ENCODE results near the gene DNAH3. TPM values are rescaled to one million over a fixed set of nuclear protein-coding genes. Genes with fewer than 3 reads are reported as not detected.
"Not testable (repeated sequence)": the region's sequence is repeated elsewhere in the genome, so short reads cannot be mapped to it uniquely, and the experiment has no call there.

The DNAH3 gene
- total RNA-seq, 1 experiment from 2014 or later = not detected

GRCh38 chr16:21169249-21169981, 18.8 kb upstream of the DNAH3 start:
- peak; percentile 54 for DNase-seq (ENCODE audit: low read depth)

DNA sequence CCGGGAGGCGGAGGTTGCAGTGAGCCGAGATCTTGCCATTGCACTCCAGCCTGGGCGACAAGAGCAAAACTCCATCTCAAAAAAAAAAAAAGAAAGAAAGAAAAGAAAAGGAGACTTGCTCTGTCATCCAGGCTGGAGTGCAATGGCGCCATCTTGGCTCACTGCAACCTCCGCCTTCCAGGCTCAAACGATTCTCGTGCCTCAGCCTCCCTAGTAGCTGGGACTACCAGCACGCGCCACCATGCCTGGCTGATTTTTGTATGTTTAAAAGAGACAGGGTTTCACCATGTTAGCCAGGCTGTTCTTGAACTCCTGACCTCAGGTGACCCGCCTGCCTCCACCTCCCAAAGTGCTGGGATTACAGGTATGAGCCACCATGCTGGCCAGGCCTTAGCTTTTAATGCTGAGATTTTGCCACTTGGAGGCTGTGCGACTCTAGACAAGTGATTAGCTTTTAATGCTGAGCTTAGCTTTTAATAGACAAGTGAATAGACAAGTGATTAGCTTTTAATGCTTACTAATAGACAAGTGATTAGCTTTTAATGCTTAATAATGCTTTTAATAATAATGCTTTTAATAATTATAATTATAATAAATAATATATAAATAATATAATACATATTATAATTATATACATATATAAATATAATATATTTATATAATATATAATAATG, 17.4 kb upstream of the DNAH3 start:
- DNase-seq (ENCODE audit: low read depth) = no peak

GRCh38 chr16:21167360-21167759, 16.7 kb upstream of the DNAH3 start:
- DNase-seq (ENCODE audit: low read depth) = peak; percentile 96

DNA sequence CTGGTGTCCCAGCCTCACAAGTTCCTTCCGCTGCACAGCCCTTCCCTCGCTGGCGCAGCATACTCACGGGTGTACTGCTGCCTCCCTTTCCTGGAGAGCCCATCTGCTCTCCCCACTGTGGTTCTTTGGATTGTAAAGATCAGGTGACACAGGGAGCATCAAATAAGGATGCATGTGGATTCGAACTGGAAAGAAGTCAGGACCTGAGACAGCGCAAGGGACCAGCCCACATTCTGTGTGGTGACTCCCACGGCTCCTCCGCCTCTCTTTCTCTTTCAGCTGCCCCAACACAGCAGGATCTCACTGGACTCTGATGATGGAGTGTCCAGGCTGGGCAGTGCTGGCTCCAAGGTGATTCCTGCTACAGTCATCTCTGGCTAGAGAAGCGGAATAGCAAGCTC, 15.9 kb upstream of the DNAH3 start:
- DNase-seq (ENCODE audit: low read depth) = peak; percentile 37

GRCh38 chr16:21164521-21165168, 14.0 kb upstream of the DNAH3 start:
- DNase-seq (ENCODE audit: low read depth) = no peak

DNA sequence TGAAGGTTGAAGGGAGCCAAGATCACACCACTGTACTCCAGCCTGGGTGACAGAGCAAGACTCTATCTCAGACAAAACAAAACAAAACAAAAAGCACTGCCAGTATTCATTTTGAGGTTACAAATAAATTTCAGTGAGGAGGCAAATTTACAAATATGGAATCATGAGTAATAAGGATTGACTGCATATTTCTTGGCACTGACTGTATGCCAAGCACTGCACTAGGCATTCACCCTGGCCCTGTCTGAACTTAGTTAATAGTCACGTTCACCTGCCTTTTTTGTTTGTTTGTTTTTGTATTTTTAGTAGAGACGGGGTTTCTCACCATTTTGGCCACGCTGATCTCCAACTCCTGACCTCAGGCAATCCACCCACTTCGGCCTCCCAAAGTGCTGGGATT, 12.9 kb upstream of the DNAH3 start:
- no peak for DNase-seq (ENCODE audit: low read depth)

DNA sequence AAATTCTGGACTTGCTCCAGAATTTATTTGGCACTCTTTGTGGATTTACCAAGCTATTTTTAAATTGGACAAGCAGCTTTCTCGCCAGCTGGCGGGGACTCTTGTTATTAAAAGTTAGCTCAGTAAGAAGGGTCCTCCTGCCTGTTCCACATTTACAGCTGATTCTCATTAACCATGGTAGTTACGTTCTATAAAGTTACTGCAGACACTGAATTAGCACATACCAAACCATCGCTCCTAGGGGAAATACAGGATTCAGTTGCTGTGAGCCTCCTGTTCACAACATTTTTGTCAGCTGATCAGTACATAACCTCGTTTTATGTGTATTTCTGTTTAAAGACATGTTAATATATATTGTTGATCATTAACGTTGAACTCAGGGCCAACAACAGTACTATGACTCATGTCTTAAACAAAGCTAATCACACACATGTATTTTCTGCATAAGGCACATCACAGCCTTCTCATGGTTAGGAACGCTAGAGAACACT, 12.1 kb upstream of the DNAH3 start:
- no peak for DNase-seq (ENCODE audit: low read depth)

DNA sequence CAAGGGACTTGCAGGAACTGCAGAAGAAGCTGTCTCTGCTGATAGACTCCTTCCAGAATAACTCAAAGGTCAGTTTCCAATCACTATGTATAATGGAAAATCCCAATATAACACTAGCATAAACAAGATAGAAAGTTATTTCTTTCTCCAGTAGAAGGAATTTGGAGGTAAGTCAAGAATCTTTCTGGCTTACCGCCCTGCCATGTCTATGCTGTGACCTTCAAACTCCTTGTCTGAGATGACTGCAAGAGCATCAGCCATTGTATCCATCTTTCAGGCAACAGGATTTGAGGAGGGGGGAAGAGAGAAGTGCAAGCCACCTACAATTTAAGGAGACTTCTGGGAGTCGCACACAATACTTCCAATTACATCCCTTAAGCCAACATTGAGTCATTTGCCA, 10.6 kb upstream of the DNAH3 start:
- DNase-seq (ENCODE audit: low read depth) = no peak

DNA sequence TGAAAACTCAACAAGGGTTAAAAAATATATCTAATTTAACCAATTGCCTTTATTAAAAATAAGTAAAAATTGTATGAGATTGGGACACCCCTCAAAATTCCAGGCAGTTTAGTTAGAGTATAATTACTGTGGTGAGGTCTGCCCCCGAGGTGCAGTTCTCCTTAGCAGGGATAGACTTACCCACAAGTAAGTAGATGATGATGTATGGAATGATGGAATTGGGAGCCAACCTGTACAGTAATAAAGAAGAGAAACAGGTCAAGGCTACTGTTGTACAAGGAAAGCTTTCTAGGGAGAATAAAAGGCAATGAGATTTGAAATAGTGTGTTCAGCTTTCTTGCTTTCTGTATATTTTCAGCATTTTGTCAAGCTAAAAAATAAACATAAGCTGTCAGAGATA, 9.6 kb upstream of the DNAH3 start:
- DNase-seq (ENCODE audit: low read depth) = no peak

DNA sequence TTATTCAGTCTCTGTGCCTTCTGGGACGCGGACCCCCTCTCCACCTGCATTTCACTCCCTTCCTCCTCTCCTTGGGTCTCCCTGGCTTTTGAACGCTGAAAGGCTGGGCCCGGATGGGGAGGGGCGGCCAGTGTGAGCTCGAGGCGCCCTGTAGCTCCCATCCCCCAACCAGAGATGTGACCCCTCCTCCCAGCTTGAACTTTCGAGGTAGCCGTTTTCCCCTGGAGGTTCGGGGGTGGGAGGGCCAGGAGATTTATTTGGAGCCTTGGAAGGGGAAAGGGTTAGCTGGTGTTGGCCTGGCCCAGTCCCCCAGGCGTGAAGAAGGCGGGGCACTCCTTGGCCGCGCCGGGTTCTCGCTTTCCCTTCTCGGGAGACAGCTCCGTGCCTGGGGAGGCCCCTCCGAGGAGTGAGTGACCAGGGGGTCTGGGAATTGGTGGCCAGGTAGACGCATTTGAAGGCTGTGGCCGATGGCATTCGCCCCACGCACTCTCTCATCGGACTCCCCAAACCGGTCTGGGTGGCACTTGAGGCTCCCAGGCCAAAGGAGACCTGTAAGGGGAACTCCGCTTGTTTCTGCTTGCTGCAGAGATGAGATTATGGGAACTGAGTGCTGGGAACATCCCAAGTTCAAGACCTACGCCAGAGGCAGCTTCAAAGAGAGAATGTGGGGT, 8.8 kb upstream of the DNAH3 start:
- no peak for DNase-seq (ENCODE audit: low read depth)

GRCh38 chr16:21158208-21159110, 7.8 kb upstream of the DNAH3 start, which contains the start of gene LDAF1:
Gene LDAF1 (plus strand): TSS chr16:21158674. CDS start chr16:21161183, 2,509 bp downstream.
- DNase-seq (ENCODE audit: low read depth) = peak; percentile 75

DNA sequence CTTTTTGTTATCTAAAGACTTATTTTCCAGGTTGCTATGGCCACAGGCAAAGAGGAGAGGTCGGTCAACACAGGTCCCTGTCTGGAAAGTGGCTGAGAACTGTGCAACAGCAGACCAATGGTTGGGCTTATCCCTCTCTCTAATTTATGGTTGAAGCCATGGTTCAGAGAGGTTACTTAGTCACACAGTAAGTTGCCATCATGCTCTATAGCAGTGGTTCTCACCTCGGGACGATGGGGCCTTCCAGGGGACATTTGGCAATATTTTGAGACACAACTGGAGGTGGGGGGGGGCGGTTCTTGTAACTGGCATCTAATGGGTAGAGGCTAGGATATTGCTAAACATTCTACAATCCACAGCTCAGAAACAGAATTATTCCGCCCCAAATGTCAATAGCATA, 7.0 kb upstream of the DNAH3 start:
- DNase-seq (ENCODE audit: low read depth) = no peak

DNA sequence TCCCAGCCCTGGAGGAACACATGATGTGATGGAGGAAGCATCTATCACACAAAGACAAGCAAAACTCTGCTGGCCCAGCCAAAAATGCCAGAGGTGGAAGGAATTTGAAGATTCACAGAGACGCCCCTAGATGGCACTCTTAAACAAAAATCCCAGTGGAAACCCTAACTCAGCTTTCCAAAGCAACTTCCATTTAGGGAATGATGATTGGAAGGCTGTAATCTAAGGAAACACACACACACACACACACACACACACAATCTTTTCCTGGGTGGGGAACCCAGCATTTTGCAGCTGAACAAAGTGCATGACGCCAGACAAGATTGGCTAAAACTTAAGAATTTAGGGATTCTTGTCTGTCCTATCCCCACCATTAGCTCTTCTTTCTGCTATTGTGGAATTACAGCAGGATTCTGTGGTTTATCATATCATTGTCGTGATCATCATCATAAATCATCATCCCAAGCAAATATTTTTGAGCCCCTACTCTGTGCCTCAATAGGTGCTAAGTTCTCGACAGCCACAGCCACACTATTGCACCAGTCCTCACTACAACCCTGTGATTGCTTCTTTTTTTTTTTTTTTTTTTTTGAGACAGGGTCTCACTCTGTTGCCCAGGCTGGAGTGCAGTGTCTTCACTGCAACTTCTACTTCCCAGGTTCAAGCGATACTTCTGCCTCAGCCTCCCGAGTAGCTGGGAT, 6.3 kb upstream of the DNAH3 start:
- DNase-seq (ENCODE audit: low read depth) = peak; percentile 76

GRCh38 chr16:21156011-21156410, 5.4 kb upstream of the DNAH3 start:
- not testable (repeated sequence) for DNase-seq (ENCODE audit: low read depth)

- not testable (repeated sequence) for DNase-seq (ENCODE audit: low read depth)
Observed at GRCh38 chr16:21153124-21153729, 2.6 kb upstream of the DNAH3 start.

DNA sequence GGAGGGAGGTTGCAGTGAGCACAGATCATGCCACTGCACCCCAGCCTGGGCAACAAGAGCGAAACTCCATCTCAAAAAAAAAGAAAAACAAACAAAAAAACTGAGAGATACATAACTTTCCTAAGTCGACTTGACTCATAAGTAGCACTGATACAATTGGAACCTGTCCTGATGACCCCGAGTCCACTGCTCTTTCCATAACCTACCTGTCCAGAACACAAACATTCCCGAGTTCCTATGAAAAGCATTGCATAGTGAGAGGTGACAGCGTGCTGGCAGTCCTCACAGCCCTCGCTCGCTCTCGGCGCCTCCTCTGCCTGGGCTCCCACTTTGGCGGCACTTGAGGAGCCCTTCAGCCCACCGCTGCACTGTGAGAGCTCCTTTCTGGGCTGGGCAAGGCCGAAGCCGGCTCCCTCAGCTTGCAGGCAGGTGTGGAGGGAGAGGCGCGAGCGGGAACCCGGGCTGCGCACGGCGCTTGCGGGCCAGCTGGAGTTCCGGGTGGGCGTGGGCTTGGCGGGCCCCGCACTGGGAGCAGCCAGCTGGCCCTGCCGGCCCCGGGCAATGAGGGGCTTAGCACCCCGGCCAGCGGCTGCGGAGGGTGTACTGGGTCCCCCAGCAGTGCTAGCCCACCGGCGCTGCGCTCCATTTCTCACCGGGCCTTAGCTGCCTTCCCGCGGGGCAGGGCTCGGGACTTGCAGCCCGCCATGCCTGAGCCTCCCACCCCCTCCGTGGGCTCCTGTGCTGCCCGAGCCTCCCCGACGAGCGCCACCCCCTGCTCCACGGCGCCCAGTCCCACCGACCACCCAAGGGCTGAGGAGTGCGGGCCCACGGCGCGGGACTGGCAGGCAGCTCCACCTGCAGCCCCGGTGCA, 1.7 kb upstream of the DNAH3 start:
- not testable (repeated sequence) for DNase-seq (ENCODE audit: low read depth)

- DNase-seq (ENCODE audit: low read depth) = no peak
Observed at GRCh38 chr16:21145738-21146137, 4.9 kb downstream of the DNAH3 start.

- DNase-seq (ENCODE audit: low read depth) = no peak
Observed at GRCh38 chr16:21134053-21134452, 16.6 kb downstream of the DNAH3 start.

GRCh38 chr16:21130811-21131210, 19.8 kb downstream of the DNAH3 start:
- DNase-seq (ENCODE audit: low read depth) = no peak
